Measurements from ENCODE around the gene SPEN.

DNA sequence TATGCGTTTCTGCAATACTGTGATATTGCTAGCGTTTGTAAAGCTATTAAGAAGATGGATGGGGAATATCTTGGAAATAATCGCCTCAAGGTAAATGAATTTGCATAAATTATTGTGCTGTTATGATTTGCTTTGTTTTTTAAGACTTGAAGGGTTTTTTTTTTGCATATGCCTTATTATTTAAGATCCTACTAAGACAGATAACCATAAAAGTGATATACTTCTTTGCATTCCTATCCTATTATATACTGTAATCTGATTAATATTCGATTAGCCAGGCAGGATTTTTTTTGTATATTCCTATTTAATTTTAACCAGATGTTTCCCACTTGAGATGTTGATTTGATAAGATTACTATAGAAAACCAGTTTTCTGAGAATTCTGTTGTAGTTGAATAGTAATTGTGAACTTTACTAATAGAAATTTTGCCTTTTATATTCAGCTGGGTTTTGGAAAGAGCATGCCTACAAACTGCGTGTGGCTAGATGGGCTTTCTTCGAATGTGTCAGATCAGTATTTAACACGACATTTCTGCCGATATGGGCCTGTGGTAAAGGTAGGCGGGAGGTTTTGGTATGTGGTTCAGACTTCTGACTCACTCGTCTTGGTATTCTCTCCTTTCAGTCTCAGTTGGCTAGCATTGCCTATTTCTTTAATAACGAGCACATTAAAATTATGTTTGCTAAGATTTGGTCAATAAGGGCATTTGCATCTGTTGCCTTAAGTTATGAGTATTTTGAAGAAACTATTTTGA, 71.6 kb downstream of the SPEN start:
- TF ChIP-seq CTCF (IDR thresholded peaks at IDR 0.05; ENCODE audit: low read length) (no peak), EZH2 (IDR thresholded peaks at IDR 0.05; ENCODE audit: borderline replicate concordance, low read length) (no peak)
